ENCODE measurements around the gene HSCB.

The HSCB gene

GRCh38 chr22:28741200-28741784 is 547 bp upstream of the HSCB start:
- Histone ChIP-seq H3K4me2 (ENCODE audit: low read length) (peak overlapping the region; percentile 70), H3K79me2 (ENCODE audit: insufficient read depth, low read length) (peaks cover 31% of the 10 kb centered on the region), H2AFZ (ENCODE audit: low read length) (no peak overlapping the region), H3K4me1 (ENCODE audit: insufficient read depth, low read length, severe bottlenecking) (peaks cover 23% of the 10 kb centered on the region), H3K9ac (ENCODE audit: low read length) (peak overlapping the region; percentile 80), H3K36me3 (ENCODE audit: insufficient read depth, low read length) (peaks cover 39% of the 10 kb centered on the region), H3F3A (ENCODE audit: insufficient read depth, low read length) (no peaks in the 10 kb centered on the region), H3K9me2 (ENCODE audit: low read depth, low read length) (no peaks in the 10 kb centered on the region), H3K4me3 (ENCODE audit: low read depth, low read length, poor library complexity, severe bottlenecking) (peak overlapping the region; percentile 83), H3K27me3 (ENCODE audit: insufficient read depth, low read length) (no peaks in the 10 kb centered on the region), H3K27ac (ENCODE audit: low read depth, low read length, poor library complexity, severe bottlenecking) (peak overlapping the region; percentile 69), H4K20me1 (ENCODE audit: insufficient read depth, low read length) (no peaks in the 10 kb centered on the region), H3K9me3 (ENCODE audit: low read length) (no peaks in the 10 kb centered on the region)
- peak; percentile 26; the same call in 1 of the 2 replicates for TF ChIP-seq CTCF (IDR thresholded peaks at IDR 0.05; ENCODE audit: low read length)
- no peak for TF ChIP-seq EZH2 (IDR thresholded peaks at IDR 0.05; ENCODE audit: borderline replicate concordance, low read length)

GRCh38 chr22:28742562-28742962 is 723 bp downstream of the HSCB start:
- no peak for TF ChIP-seq CTCF (IDR thresholded peaks at IDR 0.05; ENCODE audit: low read length)
- no peak for TF ChIP-seq EZH2 (IDR thresholded peaks at IDR 0.05; ENCODE audit: borderline replicate concordance, low read length)

GRCh38 chr22:28743852-28744251 is 2.0 kb downstream of the HSCB start:
- Histone ChIP-seq H3K4me2 (ENCODE audit: low read length) (no peak overlapping the region), H3K9me3 (ENCODE audit: low read length) (no peaks in the 10 kb centered on the region), H3K4me1 (ENCODE audit: insufficient read depth, low read length, severe bottlenecking) (peaks cover 23% of the 10 kb centered on the region), H3K9ac (ENCODE audit: low read length) (no peak overlapping the region), H2AFZ (ENCODE audit: low read length) (no peak overlapping the region), H3F3A (ENCODE audit: insufficient read depth, low read length) (no peaks in the 10 kb centered on the region), H4K20me1 (ENCODE audit: insufficient read depth, low read length) (no peaks in the 10 kb centered on the region), H3K27ac (ENCODE audit: low read depth, low read length, poor library complexity, severe bottlenecking) (no peak overlapping the region), H3K79me2 (ENCODE audit: insufficient read depth, low read length) (peaks cover 12% of the 10 kb centered on the region), H3K27me3 (ENCODE audit: insufficient read depth, low read length) (no peaks in the 10 kb centered on the region), H3K4me3 (ENCODE audit: low read depth, low read length, poor library complexity, severe bottlenecking) (no peak overlapping the region), H3K9me2 (ENCODE audit: low read depth, low read length) (no peaks in the 10 kb centered on the region), H3K36me3 (ENCODE audit: insufficient read depth, low read length) (peaks cover 50% of the 10 kb centered on the region)
- no peak for TF ChIP-seq EZH2 (IDR thresholded peaks at IDR 0.05; ENCODE audit: borderline replicate concordance, low read length)
- no peak for TF ChIP-seq CTCF (IDR thresholded peaks at IDR 0.05; ENCODE audit: low read length)

More at GRCh38 chr22:28742562-28742962, 723 bp downstream of the HSCB start:
- Histone ChIP-seq H3K4me3 (ENCODE audit: low read depth, low read length, poor library complexity, severe bottlenecking) (peak overlapping the region; percentile 83), H3K36me3 (ENCODE audit: insufficient read depth, low read length) (peaks cover 47% of the 10 kb centered on the region), H3K9ac (ENCODE audit: low read length) (peak overlapping the region; percentile 87), H4K20me1 (ENCODE audit: insufficient read depth, low read length) (no peaks in the 10 kb centered on the region), H3K9me2 (ENCODE audit: low read depth, low read length) (no peaks in the 10 kb centered on the region), H3K27me3 (ENCODE audit: insufficient read depth, low read length) (no peaks in the 10 kb centered on the region), H2AFZ (ENCODE audit: low read length) (no peak overlapping the region), H3K4me1 (ENCODE audit: insufficient read depth, low read length, severe bottlenecking) (peaks cover 23% of the 10 kb centered on the region), H3K9me3 (ENCODE audit: low read length) (no peaks in the 10 kb centered on the region), H3K4me2 (ENCODE audit: low read length) (peak overlapping the region; percentile 69), H3K27ac (ENCODE audit: low read depth, low read length, poor library complexity, severe bottlenecking) (no peak overlapping the region), H3F3A (ENCODE audit: insufficient read depth, low read length) (no peaks in the 10 kb centered on the region), H3K79me2 (ENCODE audit: insufficient read depth, low read length) (peaks cover 20% of the 10 kb centered on the region)
